HCT116 (cell line): ENCODE data around the gene PDLIM5. TPM values are rescaled to one million over a fixed set of nuclear protein-coding genes. Genes with fewer than 3 reads are reported as not detected.

Experiments used
- ATAC-seq: fragments of 200-7000 bp; cut with Tn5 transposase; 2 replicates; pipeline ENCODE4 v1.9.1; 2020; ENCODE audit warnings: mild to moderate bottlenecking, moderate library complexity
- BruUV-seq: library from RNA; stranded (reverse); fragments of 400-500 nt; replicated peaks from 2 replicates; lab custom pipeline; 2021; lab: Mats Ljungman, UMichigan
- CTCF ChIA-PET: fragments of 300-600 bp; sonication (Branson Sonifier 250); formaldehyde crosslinking; loops from one replicate; lab custom pipeline; 2021; ENCODE audit warnings: antibody characterized with exemption; lab: Charles Lee
- POLR2A ChIA-PET: fragments of 300-600, 350-600 bp; sonication (Branson Sonifier 250); formaldehyde crosslinking; loops from one replicate; lab custom pipeline; 2021; ENCODE audit warnings: antibody characterized with exemption; lab: Charles Lee
- RAD21 ChIA-PET, 2 experiments: fragments of 300-600 bp; sonication (Branson Sonifier 250); formaldehyde crosslinking; loops; one replicate each; lab custom pipeline; 2023; ENCODE audit warnings: low total read pairs in 2 of 2; ENCODE audit not compliant: uncharacterized antibody in 2 of 2, unreplicated experiment in 2 of 2, low non-redundant PET in 1 of 2; lab: Charles Lee
- DNase-seq: peaks from one replicate; pipeline ENCODE4 v3.0.0-alpha.2; 2010; ENCODE audit warnings: low read depth, low spot score
- H2AFZ ChIP-seq: fragments of 200-600 bp; shearing (Covaris generic), sonication (generic); 2 replicates; pipeline ENCODE4 v1.6.1; 2017; ENCODE audit warnings: low read depth, mixed run types, mixed read lengths, antibody characterized with exemption, low read length; ENCODE audit not compliant: poor library complexity, severe bottlenecking
- H3K27ac ChIP-seq: 2 replicates; pipeline ENCODE4 v1.5.1; 2012; ENCODE audit warnings: low read depth, low read length
- H3K27me3 ChIP-seq: fragments of 200-600 bp; sonication (generic); 2 replicates; pipeline ENCODE4 v1.6.1; 2016; ENCODE audit warnings: mixed run types, low read length, mixed read lengths; ENCODE audit not compliant: insufficient read depth
- H3K36me3 ChIP-seq, 2 experiments: fragments of 200-500 bp in 1 of 2; fragments of 200-600 bp in 1 of 2; sonication (Bioruptor generic) in 1 of 2; sonication (generic) in 1 of 2; 2 replicates each; pipeline versions ENCODE4 v1.5.1 to v1.6.1; 2014 to 2016; ENCODE audit warnings: low read length in 2 of 2, inconsistent platforms in 1 of 2, mixed read lengths in 1 of 2, mixed run types in 1 of 2; ENCODE audit not compliant: insufficient read depth in 2 of 2, control insufficient read depth in 1 of 2
- H3K4me1 ChIP-seq, 2 experiments: fragments of 200-600 bp in 1 of 2; sonication (generic) in 1 of 2; 2 replicates each; pipeline versions ENCODE4 v1.5.1 to v1.6.1; 2012 to 2017; ENCODE audit warnings: low read length in 2 of 2, inconsistent platforms in 1 of 2, mild to moderate bottlenecking in 1 of 2, mixed read lengths in 1 of 2, mixed run types in 1 of 2, moderate library complexity in 1 of 2; ENCODE audit not compliant: insufficient read depth in 2 of 2, control insufficient read depth in 1 of 2
- H3K4me2 ChIP-seq: fragments of 200-600 bp; sonication (generic); 2 replicates; pipeline ENCODE4 v1.6.1; 2017; ENCODE audit warnings: mixed run types, low read length, mixed read lengths
- H3K4me3 ChIP-seq, 2 experiments: fragments of 200-600 bp in 1 of 2; sonication (generic) in 1 of 2; replicated peaks in 1 of 2; 2 replicates each; pipeline ENCODE4 v1.5.1; 2011 to 2016; ENCODE audit warnings: low read length in 2 of 2, control low read depth in 1 of 2, low read depth in 1 of 2, mild to moderate bottlenecking in 1 of 2, mixed read lengths in 1 of 2, mixed run types in 1 of 2
- H3K79me2 ChIP-seq: fragments of 200-600 bp; sonication (generic); 2 replicates; pipeline ENCODE4 v1.6.1; 2017; ENCODE audit warnings: mild to moderate bottlenecking, mixed run types, low read length, moderate library complexity, mixed read lengths; ENCODE audit not compliant: insufficient read depth
- H3K9ac ChIP-seq: fragments of 200-600 bp; sonication (generic); 2 replicates; pipeline ENCODE4 v1.6.1; 2016; ENCODE audit warnings: low read length, mixed read lengths
- H3K9me2 ChIP-seq: fragments of 200-600 bp; sonication (generic), shearing (Covaris generic); 2 replicates; pipeline ENCODE4 v1.6.1; 2017; ENCODE audit warnings: mixed run types, mild to moderate bottlenecking, moderate library complexity; ENCODE audit not compliant: insufficient read depth
- H3K9me3 ChIP-seq, 2 experiments: fragments of 200-500 bp in 1 of 2; fragments of 200-600 bp in 1 of 2; sonication (Bioruptor generic) in 1 of 2; sonication (generic) in 1 of 2; 2 replicates each; pipeline ENCODE4 v1.6.1; 2014 to 2017; ENCODE audit warnings: low read length in 2 of 2, mixed read lengths in 2 of 2, inconsistent platforms in 1 of 2, low read depth in 1 of 2, mild to moderate bottlenecking in 1 of 2, mixed run types in 1 of 2, moderate library complexity in 1 of 2; ENCODE audit not compliant: control insufficient read depth in 1 of 2, insufficient read depth in 1 of 2
- H4K20me1 ChIP-seq: fragments of 200-600 bp; sonication (generic), shearing (Covaris generic); 2 replicates; pipeline ENCODE4 v1.6.1; 2017; ENCODE audit warnings: mixed run types, mild to moderate bottlenecking, moderate library complexity; ENCODE audit not compliant: insufficient read depth
- CBX3 ChIP-seq: IDR thresholded peaks from 2 replicates; pipeline ENCODE4 v1.6.1; 2012; ENCODE audit warnings: low read depth
- EGR1 ChIP-seq: IDR thresholded peaks from 2 replicates; pipeline ENCODE4 v1.6.1; 2012; ENCODE audit warnings: low read depth
- EZH2 ChIP-seq: fragments of 200-600 bp; sonication (generic); IDR thresholded peaks from 2 replicates; pipeline ENCODE4 v1.6.1; 2017; ENCODE audit warnings: antibody characterized with exemption, mixed run types
- EZH2phosphoT487 ChIP-seq: fragments of 200-600 bp; IDR thresholded peaks from 2 replicates; pipeline ENCODE4 v1.6.1; 2018; ENCODE audit warnings: antibody characterized with exemption, borderline replicate concordance
- FOSL1 ChIP-seq: IDR thresholded peaks from 2 replicates; pipeline ENCODE4 v1.6.1; 2012; ENCODE audit warnings: low read depth
- JUND ChIP-seq: IDR thresholded peaks from 2 replicates; pipeline ENCODE4 v1.6.1; 2012
- POLR2AphosphoS5 ChIP-seq: IDR thresholded peaks from 2 replicates; pipeline ENCODE4 v1.6.1; 2011; ENCODE audit warnings: mild to moderate bottlenecking, low read depth, low read length, moderate library complexity
- RAD21 ChIP-seq: IDR thresholded peaks from 2 replicates; pipeline ENCODE4 v1.6.1; 2012; ENCODE audit warnings: low read depth, mild to moderate bottlenecking
- SIN3A ChIP-seq: IDR thresholded peaks from 2 replicates; pipeline ENCODE4 v1.6.1; 2012; ENCODE audit warnings: low read depth
- SRF ChIP-seq: IDR thresholded peaks from 2 replicates; pipeline ENCODE4 v1.6.1; 2012; ENCODE audit warnings: low read depth
- YY1 ChIP-seq: IDR thresholded peaks from 2 replicates; pipeline ENCODE4 v1.6.1; 2011; ENCODE audit warnings: low read length, low read depth, moderate library complexity, mild to moderate bottlenecking; ENCODE audit not compliant: insufficient replicate concordance; ENCODE audit errors: extremely low read depth
- ZFX ChIP-seq: fragments of 450-650 bp; IDR thresholded peaks from 2 replicates; pipeline ENCODE4 v1.6.1; 2017
- ZNF274 ChIP-seq: fragments of 200-500 bp; sonication (Bioruptor generic); IDR thresholded peaks from 2 replicates; pipeline ENCODE4 v1.6.1; 2014; ENCODE audit warnings: mild to moderate bottlenecking, low read depth, low read length, inconsistent platforms
- intact Hi-C: fragments of 100-400 bp; cut with micrococcal nuclease; formaldehyde crosslinking; loops from 2 replicates; pipeline ENCODE4 v1.10.0; 2022
- total RNA-seq: library from RNA; stranded (reverse); gene quantifications from one replicate; pipeline ENCODE4 v1.2.1, GENCODE V29; 2021; ENCODE audit not compliant: unreplicated experiment
- TF ChIP-seq, protein P1 (sequence below), 3 experiments: fragments of 200-600 bp in 1 of 3; sonication (generic) in 1 of 3; IDR thresholded peaks in 2 of 3; conservative IDR thresholded peaks in 1 of 3; 2 replicates each; pipeline ENCODE4 v1.5.1; 2012 to 2017; ENCODE audit warnings: low read depth in 2 of 3, low read length in 2 of 3, antibody characterized with exemption in 1 of 3, borderline replicate concordance in 1 of 3, control low read depth in 1 of 3, mild to moderate bottlenecking in 1 of 3, mixed read lengths in 1 of 3, mixed run types in 1 of 3, moderate library complexity in 1 of 3; ENCODE audit not compliant: insufficient read depth in 1 of 3
- TF ChIP-seq, protein P2 (sequence below): IDR thresholded peaks from 2 replicates; pipeline ENCODE4 v1.6.1; 2012; ENCODE audit warnings: low read depth
- TF ChIP-seq, protein P3 (sequence below): IDR thresholded peaks from 2 replicates; pipeline ENCODE4 v1.6.1; 2011; ENCODE audit warnings: mild to moderate bottlenecking, low read length, moderate library complexity; ENCODE audit not compliant: insufficient replicate concordance; ENCODE audit errors: extremely low read depth
- TF ChIP-seq, protein P4 (sequence below): IDR thresholded peaks from 2 replicates; pipeline ENCODE4 v1.6.1; 2012

PDLIM5 gene
- total RNA-seq, 1 experiment from 2014 or later = 130 TPM

DNA sequence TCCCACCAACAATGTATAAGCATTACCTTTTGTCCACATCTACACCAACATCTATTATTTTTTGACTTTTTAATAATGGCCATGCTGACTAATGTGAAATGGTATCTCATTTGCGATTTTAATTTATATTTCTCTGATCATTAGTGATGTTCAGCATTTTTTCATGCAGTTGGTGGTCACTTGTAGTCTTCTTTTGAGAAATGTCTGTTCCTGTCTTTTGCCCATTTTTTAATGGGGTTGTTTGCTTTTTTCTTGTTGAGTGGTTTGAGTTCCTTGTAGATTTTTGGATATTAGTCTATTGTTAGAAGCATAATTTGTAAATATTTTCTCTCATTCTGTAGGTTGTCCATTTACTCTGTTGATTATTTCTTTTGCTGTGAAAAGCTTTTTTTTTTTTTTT lies 36.8 kb upstream of the PDLIM5 start:
- no peak for TF ChIP-seq SRF
- TF ChIP-seq CBX3 = no peak
- no peak for TF ChIP-seq POLR2AphosphoS5
- TF ChIP-seq YY1 = no peak
- TF ChIP-seq FOSL1 = no peak
- no peak for TF ChIP-seq JUND
- TF ChIP-seq RAD21 = no peak
- no peak for TF ChIP-seq EZH2
- TF ChIP-seq, protein P1, sequence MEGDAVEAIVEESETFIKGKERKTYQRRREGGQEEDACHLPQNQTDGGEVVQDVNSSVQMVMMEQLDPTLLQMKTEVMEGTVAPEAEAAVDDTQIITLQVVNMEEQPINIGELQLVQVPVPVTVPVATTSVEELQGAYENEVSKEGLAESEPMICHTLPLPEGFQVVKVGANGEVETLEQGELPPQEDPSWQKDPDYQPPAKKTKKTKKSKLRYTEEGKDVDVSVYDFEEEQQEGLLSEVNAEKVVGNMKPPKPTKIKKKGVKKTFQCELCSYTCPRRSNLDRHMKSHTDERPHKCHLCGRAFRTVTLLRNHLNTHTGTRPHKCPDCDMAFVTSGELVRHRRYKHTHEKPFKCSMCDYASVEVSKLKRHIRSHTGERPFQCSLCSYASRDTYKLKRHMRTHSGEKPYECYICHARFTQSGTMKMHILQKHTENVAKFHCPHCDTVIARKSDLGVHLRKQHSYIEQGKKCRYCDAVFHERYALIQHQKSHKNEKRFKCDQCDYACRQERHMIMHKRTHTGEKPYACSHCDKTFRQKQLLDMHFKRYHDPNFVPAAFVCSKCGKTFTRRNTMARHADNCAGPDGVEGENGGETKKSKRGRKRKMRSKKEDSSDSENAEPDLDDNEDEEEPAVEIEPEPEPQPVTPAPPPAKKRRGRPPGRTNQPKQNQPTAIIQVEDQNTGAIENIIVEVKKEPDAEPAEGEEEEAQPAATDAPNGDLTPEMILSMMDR (IDR thresholded peaks at IDR 0.05 in 2 of 3, conservative IDR thresholded peaks at IDR 0.05 in 1 of 3; ENCODE audit: borderline replicate concordance in 1 of 3, insufficient read depth in 1 of 3, low read depth in 2 of 3, low read length in 2 of 3) = no peak
- no peak for TF ChIP-seq SIN3A
- TF ChIP-seq EGR1 = no peak
- TF ChIP-seq, protein P2, sequence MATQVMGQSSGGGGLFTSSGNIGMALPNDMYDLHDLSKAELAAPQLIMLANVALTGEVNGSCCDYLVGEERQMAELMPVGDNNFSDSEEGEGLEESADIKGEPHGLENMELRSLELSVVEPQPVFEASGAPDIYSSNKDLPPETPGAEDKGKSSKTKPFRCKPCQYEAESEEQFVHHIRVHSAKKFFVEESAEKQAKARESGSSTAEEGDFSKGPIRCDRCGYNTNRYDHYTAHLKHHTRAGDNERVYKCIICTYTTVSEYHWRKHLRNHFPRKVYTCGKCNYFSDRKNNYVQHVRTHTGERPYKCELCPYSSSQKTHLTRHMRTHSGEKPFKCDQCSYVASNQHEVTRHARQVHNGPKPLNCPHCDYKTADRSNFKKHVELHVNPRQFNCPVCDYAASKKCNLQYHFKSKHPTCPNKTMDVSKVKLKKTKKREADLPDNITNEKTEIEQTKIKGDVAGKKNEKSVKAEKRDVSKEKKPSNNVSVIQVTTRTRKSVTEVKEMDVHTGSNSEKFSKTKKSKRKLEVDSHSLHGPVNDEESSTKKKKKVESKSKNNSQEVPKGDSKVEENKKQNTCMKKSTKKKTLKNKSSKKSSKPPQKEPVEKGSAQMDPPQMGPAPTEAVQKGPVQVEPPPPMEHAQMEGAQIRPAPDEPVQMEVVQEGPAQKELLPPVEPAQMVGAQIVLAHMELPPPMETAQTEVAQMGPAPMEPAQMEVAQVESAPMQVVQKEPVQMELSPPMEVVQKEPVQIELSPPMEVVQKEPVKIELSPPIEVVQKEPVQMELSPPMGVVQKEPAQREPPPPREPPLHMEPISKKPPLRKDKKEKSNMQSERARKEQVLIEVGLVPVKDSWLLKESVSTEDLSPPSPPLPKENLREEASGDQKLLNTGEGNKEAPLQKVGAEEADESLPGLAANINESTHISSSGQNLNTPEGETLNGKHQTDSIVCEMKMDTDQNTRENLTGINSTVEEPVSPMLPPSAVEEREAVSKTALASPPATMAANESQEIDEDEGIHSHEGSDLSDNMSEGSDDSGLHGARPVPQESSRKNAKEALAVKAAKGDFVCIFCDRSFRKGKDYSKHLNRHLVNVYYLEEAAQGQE = no peak
- TF ChIP-seq, protein P3, sequence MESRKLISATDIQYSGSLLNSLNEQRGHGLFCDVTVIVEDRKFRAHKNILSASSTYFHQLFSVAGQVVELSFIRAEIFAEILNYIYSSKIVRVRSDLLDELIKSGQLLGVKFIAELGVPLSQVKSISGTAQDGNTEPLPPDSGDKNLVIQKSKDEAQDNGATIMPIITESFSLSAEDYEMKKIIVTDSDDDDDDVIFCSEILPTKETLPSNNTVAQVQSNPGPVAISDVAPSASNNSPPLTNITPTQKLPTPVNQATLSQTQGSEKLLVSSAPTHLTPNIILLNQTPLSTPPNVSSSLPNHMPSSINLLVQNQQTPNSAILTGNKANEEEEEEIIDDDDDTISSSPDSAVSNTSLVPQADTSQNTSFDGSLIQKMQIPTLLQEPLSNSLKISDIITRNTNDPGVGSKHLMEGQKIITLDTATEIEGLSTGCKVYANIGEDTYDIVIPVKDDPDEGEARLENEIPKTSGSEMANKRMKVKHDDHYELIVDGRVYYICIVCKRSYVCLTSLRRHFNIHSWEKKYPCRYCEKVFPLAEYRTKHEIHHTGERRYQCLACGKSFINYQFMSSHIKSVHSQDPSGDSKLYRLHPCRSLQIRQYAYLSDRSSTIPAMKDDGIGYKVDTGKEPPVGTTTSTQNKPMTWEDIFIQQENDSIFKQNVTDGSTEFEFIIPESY = no peak
- no peak for TF ChIP-seq ZNF274
- no peak for TF ChIP-seq ZFX
- TF ChIP-seq, protein P4, sequence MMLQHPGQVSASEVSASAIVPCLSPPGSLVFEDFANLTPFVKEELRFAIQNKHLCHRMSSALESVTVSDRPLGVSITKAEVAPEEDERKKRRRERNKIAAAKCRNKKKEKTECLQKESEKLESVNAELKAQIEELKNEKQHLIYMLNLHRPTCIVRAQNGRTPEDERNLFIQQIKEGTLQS = no peak
- no peak for TF ChIP-seq EZH2phosphoT487
- peak overlapping the region; percentile 97 for H2AFZ ChIP-seq
- H3K4me3 ChIP-seq = no peak overlapping the region
- peaks cover 40 to 47% of the 10 kb centered on the region in 2 experiments for H3K4me1 ChIP-seq
- no peaks in the 10 kb centered on the region for H3K79me2 ChIP-seq
- H3K9ac ChIP-seq = no peak overlapping the region
- no peaks in the 10 kb centered on the region for H4K20me1 ChIP-seq
- intact Hi-C loops = no loop called here
- BruUV-seq = no TSS peak
- DNase-seq (no peak), ATAC-seq (no peak)
- CTCF ChIA-PET = no interaction called here
- H3K4me2 ChIP-seq = no peak overlapping the region
- RAD21 ChIA-PET = no interaction called here
- peak overlapping the region; percentile 79; the same call in 1 of the 2 replicates for H3K27ac ChIP-seq
- no peaks in the 10 kb centered on the region for H3K36me3 ChIP-seq
- POLR2A ChIA-PET = no interaction called here
- no peaks in the 10 kb centered on the region for H3K9me3 ChIP-seq
- no peaks in the 10 kb centered on the region for H3K27me3 ChIP-seq
- H3K9me2 ChIP-seq = no peaks in the 10 kb centered on the region
